Measurements from ENCODE around the gene TMEM132A.

Gene TMEM132A

DNA sequence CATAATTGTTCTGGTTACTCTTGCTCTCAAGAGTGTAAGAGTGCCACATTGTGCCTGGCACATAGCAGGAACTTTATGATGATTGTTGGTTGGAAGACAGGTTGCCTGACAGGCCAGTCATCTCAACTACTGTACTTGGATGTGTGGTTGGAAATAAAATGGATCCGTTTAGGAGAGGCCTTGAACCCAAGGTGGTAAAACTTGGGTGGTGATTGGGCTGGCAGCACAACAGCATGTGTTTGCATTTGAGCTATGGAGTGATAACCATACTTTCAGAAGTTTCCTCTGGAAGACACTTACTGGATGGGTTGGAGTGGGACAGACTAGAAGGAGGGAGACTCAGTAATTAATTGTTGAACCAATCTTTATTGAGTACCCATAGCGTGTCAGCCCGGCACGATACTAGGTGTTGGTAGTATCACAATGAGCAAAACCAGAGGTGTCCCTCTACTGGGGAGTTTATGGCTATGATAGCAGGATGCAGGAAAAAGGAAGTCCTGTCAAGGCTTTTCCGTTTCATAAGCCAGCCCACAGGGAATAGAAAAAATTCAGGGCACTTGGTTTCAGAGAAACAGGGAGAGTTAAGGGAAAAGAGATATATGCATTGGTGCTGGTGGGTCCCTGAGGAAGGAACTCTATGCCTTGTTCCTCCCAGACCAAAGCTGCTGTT is 13.4 kb upstream of the TMEM132A start:
- H3K9me3 Mint-ChIP-seq = peaks cover 17% of the 10 kb centered on the region
- H3K4me3 Mint-ChIP-seq = no peak overlapping the region
- intact Hi-C loops (cut with micrococcal nuclease) = loop anchor here (5.0 kb wide), 1 partner anchor 41 kb away; the partner anchor contains the start of gene SLC15A3
- no peaks in the 10 kb centered on the region for H3K27me3 Mint-ChIP-seq
- H3K27ac Mint-ChIP-seq = peak overlapping the region; percentile 91
- H3K36me3 Mint-ChIP-seq (ENCODE audit: low read depth) = peaks cover 29% of the 10 kb centered on the region
- H3K4me1 Mint-ChIP-seq (ENCODE audit: low read depth) = peaks cover 84% of the 10 kb centered on the region

DNA sequence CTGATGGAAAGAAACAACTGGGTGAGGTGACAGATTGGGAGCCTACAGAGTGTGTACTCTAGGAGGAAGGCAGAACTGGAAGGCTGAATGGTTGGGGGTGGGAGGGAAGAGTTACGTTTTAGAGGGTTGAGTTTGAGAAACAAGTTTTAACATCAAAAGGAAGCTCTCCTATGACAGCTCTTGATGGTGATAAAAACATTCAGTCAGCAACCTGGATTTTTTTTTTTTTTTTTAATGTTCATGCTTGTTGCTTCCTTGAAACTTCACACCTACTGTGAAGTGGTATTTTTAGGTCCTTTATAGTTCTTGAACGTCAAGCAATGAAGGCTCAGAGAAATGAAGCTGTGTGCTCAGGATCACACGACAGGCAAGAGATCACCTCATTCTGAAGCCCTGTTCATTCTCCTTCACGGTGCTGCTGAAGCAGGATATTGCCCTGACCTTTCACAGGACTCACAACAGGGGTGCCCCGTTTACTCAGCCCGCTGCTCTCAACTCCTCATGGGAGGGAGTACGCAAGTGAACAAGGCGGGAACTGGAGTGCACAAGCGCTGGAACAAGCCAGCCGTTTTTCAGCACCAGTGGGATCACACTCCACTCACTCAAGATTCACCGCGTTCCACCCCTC is 11.9 kb upstream of the TMEM132A start:
- peaks cover 24% of the 10 kb centered on the region for H3K36me3 Mint-ChIP-seq (ENCODE audit: low read depth)
- H3K27ac Mint-ChIP-seq = peak overlapping the region; percentile 91
- intact Hi-C loops (cut with micrococcal nuclease) = loop anchor here (5.0 kb wide), 1 partner anchor 40 kb away; the partner anchor contains the start of gene SLC15A3
- no peak overlapping the region for H3K4me3 Mint-ChIP-seq
- H3K4me1 Mint-ChIP-seq (ENCODE audit: low read depth) = peaks cover 89% of the 10 kb centered on the region
- peaks cover 17% of the 10 kb centered on the region for H3K9me3 Mint-ChIP-seq
- H3K27me3 Mint-ChIP-seq = no peaks in the 10 kb centered on the region

DNA sequence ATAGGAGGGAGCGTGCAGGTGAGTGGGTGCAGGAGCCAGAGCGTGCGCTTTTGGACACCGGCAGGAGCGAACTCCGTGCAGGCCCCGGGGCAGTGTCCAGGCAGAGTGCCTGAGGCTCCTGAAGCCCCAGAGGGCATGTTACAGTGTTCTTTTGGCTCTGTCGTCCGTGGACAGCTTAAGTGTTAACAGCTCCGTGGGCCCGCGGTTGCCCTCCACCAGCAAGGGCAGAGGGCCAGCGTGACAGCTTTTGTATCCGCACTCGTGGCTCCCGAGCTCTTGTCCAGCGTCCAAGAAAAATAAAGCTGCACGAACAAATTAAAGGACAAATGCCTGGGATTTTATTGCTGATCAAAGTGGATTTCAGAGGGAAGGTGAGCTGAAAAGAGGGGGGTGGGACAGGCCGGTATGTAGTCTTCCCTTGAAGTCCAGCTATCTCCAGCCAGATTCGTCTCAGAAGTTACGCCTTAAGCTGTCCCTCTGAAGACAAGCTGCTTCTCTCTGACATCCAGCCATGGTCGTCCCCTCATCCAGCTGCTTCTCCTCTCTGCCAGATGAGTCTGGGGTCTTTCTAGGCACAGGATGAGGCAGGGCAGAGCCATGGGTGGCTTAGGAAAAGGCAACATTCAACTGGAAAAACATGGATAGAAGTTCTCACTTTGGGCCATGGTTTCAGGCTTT is 11.3 kb upstream of the TMEM132A start:
- peaks cover 24% of the 10 kb centered on the region for H3K36me3 Mint-ChIP-seq (ENCODE audit: low read depth)
- peaks cover 83% of the 10 kb centered on the region for H3K4me1 Mint-ChIP-seq (ENCODE audit: low read depth)
- peak overlapping the region; percentile 95 for H3K27ac Mint-ChIP-seq
- H3K9me3 Mint-ChIP-seq = peaks cover 17% of the 10 kb centered on the region
- H3K4me3 Mint-ChIP-seq = no peak overlapping the region
- H3K27me3 Mint-ChIP-seq = no peaks in the 10 kb centered on the region
- intact Hi-C loops (cut with micrococcal nuclease) = loop anchor here (5.0 kb wide), 1 partner anchor 39 kb away; the partner anchor contains the start of gene SLC15A3

DNA sequence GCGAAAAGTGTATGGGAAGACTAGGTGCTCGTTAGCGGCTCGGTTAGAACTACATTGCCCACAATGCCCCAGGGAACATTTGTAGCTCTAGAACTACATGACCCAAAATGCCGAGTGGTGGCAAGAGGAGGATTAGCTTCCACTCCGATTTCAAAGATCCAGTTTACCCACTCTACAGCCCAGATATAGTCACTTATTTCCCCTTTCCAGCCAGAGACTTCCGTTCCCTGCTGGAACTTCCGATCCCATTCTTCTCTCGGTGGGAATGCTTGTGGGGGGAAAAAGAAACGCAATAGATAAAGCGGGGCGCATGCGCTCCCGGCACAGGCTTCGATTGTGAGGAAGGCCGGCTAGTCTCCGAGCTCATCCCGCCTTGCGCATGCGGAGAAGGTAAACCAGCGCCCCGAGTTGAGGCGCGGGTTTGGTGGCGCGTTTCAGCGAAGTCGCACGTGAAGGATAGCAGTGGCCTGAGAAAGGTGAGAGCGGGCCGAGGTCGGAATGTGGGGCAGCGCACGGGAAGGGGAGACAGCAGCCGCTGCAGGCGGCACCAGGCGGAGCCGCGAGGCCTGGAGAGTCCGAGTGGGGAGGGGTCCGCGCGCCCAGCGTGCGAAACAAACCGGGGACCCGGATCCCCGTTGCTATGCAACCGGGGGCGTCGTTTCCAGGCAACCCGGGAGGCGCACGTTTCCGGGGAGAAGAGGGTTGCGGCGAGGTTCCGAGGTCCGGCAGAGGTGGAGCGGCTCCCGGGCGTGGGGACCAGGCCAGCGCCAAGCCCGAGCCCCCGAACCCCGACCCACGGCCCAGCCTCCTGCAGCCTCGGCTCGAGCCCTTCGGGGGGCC is 10.2 kb upstream of the TMEM132A start, which contains the start of gene TMEM109:
Gene TMEM109 (plus strand): TSS at position 366 of the 840 bp plus-strand sequence. CDS start 5,536 bp downstream, outside the sequence.
- H3K27me3 Mint-ChIP-seq = no peaks in the 10 kb centered on the region
- peak within 1 kb of the TSS; percentile 95 for H3K27ac Mint-ChIP-seq
- H3K4me3 Mint-ChIP-seq = peak within 1 kb of the TSS; percentile 100
- peaks cover 83% of the 10 kb centered on the region for H3K4me1 Mint-ChIP-seq (ENCODE audit: low read depth)
- intact Hi-C loops (cut with micrococcal nuclease) = loop anchor here (5.0 kb wide), 1 partner anchor 38 kb away; the partner anchor contains the start of gene SLC15A3
- H3K36me3 Mint-ChIP-seq (ENCODE audit: low read depth) = peaks cover 18% of the 10 kb centered on the region
- peaks cover 8% of the 10 kb centered on the region for H3K9me3 Mint-ChIP-seq

DNA sequence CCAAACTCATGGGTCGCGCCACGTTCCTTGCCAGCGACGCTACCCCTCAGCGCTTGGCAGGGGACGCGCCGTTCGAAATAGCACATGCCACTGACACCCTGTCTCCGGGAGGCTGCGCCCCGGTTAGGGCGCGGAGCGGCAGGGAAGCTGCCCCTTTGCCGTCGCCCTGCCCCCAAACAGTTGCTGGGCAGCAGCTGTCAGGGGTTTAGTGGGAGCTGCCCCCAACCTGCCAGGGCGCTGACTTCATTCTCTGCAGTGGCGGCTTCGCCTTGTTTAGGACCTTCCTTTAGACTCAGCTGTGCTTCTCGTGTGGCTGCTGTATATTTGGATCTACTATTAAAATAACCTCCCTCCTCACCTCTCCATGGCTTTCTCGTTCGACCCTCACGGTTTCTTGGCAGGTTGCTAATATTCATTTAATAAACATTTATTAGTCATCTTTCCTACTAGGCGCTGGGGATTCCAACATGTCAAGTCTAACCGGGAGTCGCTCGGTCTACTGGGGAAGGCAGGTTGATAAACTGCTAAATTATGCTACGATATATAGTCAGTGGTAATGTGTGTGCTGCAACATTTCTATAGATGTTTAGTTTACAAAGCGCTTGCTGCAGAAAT is 9.5 kb upstream of the TMEM132A start:
- peaks cover 2% of the 10 kb centered on the region for H3K9me3 Mint-ChIP-seq
- peak overlapping the region; percentile 95 for H3K27ac Mint-ChIP-seq
- intact Hi-C loops (cut with micrococcal nuclease) = loop anchor here (5.0 kb wide), 1 partner anchor 38 kb away; the partner anchor contains the start of gene SLC15A3
- peaks cover 16% of the 10 kb centered on the region for H3K36me3 Mint-ChIP-seq (ENCODE audit: low read depth)
- peak overlapping the region; percentile 100 for H3K4me3 Mint-ChIP-seq
- peaks cover 82% of the 10 kb centered on the region for H3K4me1 Mint-ChIP-seq (ENCODE audit: low read depth)
- H3K27me3 Mint-ChIP-seq = no peaks in the 10 kb centered on the region

DNA sequence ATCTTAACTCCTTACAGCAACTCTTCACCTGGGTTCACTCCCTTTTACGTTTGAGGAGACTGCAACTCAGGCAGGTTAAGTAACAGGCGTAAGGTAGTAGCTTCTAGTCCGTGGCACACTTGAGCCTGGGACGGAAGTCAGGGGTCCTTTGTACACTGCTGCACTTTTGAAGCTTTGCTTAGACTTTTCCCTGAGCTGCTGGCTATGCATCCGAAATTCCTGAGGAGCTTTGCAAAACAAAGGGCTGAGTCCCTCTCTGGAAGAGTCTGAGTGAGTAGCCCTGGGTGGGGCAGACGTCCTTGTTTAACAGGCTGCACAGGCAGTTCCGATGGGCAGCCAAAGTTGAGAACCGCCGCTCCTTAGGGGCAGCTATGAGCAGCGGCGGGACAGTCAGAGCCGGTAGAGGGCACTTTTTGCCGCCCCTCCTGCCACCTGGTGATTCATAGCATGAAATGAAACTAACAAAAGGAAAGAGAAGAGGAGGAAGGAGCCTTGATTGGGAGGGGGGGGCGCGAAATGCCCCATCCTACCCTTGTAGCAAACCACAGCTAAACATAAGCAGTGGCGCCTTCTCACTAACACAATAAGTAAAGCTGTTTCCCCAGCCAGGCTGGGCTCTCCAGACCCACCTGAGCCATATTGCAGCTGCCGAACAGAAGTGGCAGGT is 8.9 kb upstream of the TMEM132A start:
- Mint-ChIP-seq H3K4me3 (peak overlapping the region; percentile 100), H3K4me1 (ENCODE audit: low read depth) (peaks cover 80% of the 10 kb centered on the region), H3K27me3 (no peaks in the 10 kb centered on the region), H3K9me3 (no peaks in the 10 kb centered on the region), H3K27ac (peak overlapping the region; percentile 95), H3K36me3 (ENCODE audit: low read depth) (peaks cover 23% of the 10 kb centered on the region)
- intact Hi-C loops (cut with micrococcal nuclease) = no loop called here

DNA sequence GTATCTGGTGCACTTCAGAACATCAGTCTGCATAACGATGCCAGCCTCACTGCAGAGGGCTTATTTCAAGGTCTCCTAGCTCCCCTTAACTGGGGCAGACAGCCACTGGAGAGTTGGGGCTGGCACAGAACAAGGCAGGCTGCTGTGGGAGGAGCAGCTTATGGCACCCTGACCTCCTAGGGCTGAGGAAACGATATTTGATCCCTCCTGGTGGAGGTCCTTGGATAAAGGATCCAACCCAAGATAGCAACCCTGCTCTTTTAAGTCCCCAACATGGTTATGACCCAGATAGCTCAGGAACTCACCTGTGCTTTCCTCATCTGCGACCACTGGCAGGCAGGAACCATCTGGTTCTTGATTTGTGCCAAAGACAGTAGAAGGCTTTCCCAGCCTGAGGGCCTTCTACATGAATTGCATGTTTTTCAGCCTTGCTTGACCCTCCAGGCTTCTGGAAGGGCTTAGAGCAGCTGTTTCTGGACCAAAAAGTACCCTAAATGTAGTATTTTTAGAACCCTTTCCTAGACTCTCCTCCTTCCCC is 7.5 kb upstream of the TMEM132A start:
- intact Hi-C loops (cut with micrococcal nuclease) = no loop called here
- H3K4me3 Mint-ChIP-seq = no peak overlapping the region
- peaks cover 67% of the 10 kb centered on the region for H3K4me1 Mint-ChIP-seq (ENCODE audit: low read depth)
- H3K36me3 Mint-ChIP-seq (ENCODE audit: low read depth) = peaks cover 36% of the 10 kb centered on the region
- H3K27ac Mint-ChIP-seq = no peak overlapping the region
- peaks cover 2% of the 10 kb centered on the region for H3K27me3 Mint-ChIP-seq
- no peaks in the 10 kb centered on the region for H3K9me3 Mint-ChIP-seq

DNA sequence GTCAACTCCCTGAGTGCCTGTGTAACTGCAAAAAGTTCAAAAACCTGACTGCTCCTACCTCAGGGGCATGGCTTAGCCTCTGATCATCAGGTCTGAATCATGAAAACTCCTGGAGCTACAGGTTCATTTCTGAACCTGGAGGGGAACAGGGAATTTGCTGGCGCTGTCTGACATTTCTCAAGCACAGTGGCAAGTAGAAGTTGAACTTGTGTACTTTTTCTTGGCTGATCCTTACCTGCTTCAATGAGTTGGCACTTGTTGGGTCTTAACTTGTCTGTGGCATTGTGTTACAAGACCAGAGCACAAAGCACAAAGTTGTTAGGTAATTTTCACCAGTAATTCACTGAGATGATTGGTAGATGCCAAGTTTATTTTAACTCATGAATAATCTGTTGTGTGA is 7.0 kb upstream of the TMEM132A start:
- H3K4me1 Mint-ChIP-seq (ENCODE audit: low read depth) = peaks cover 61% of the 10 kb centered on the region
- H3K9me3 Mint-ChIP-seq = no peaks in the 10 kb centered on the region
- no peak overlapping the region for H3K4me3 Mint-ChIP-seq
- peaks cover 4% of the 10 kb centered on the region for H3K27me3 Mint-ChIP-seq
- H3K27ac Mint-ChIP-seq = no peak overlapping the region
- H3K36me3 Mint-ChIP-seq (ENCODE audit: low read depth) = peaks cover 42% of the 10 kb centered on the region
- intact Hi-C loops (cut with micrococcal nuclease) = no loop called here

DNA sequence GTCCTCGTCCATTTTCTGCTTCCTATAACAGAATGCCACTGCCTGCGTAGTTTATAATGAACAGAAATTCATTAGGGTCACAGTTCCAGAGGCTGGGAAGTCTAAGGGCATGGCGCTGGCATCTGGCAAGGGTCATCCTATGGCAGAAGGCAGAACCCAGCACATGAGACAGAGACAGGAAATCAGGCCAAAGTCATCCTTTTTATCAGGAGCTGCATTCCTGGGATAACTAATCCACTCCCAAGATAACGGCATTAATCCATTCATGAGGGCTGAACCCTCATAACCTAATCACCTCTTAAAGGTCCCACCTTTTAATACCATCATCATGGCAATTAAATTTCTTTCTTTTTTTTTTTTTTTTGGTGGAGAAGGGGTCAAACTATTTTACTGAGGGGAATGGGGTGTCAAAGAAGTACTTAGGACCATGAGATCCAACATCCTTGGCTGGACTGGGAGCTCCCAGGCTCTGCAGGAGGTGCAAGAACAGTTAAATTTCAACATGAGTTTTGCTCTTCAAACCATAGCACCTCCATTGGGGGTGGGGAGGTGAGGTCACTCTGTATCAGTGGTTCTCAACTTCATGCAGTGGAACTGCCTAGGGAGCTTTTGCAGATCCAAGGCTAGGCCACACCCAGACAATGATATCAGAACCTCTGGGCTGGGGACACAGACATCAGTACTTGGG is 5.9 kb upstream of the TMEM132A start:
- Mint-ChIP-seq H3K27me3 (peaks cover 11% of the 10 kb centered on the region), H3K27ac (peak overlapping the region; percentile 39), H3K36me3 (ENCODE audit: low read depth) (peaks cover 53% of the 10 kb centered on the region), H3K4me3 (no peak overlapping the region), H3K9me3 (no peaks in the 10 kb centered on the region), H3K4me1 (ENCODE audit: low read depth) (peaks cover 53% of the 10 kb centered on the region)
- intact Hi-C loops (cut with micrococcal nuclease) = no loop called here

DNA sequence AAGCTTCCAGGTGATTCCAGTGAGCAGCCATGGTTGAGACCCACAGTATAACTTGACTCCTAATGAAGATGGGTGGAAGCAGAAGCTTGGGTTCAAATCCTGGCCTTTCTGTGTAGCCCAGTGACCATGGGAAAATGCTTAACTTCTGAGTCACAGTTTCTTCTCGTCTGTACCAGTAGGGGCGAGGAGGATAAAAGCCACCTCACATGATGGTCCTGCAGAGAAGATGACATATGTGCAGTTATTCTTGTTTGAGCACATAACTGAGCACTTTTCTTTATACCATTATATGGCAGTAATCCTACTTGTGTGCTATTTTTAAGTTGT is 5.4 kb upstream of the TMEM132A start:
- Mint-ChIP-seq H3K36me3 (ENCODE audit: low read depth) (peaks cover 52% of the 10 kb centered on the region), H3K9me3 (no peaks in the 10 kb centered on the region), H3K4me3 (no peak overlapping the region), H3K4me1 (ENCODE audit: low read depth) (peaks cover 49% of the 10 kb centered on the region), H3K27me3 (peaks cover 16% of the 10 kb centered on the region), H3K27ac (peak overlapping the region; percentile 39)
- intact Hi-C loops (cut with micrococcal nuclease) = no loop called here

DNA sequence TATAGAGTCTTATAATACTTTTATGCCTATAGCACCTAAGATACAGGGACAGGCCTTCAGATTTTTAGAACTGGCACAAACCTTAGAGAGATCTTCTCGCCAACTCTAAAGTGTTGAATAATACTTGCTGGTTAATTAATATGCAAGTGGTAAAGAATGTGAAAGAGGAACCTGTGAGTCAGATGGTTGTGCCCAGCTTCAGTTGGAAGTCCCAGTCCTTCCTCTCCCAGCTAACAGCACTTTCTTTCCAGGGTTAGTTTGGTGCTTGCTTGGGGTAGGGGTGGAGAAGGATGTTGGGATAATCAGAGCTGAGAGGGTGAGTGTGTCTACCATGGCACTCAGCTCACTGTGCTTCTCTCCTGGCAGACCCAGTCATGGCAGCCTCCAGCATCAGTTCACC is 4.9 kb upstream of the TMEM132A start:
- Mint-ChIP-seq H3K36me3 (ENCODE audit: low read depth) (peaks cover 48% of the 10 kb centered on the region), H3K9me3 (no peaks in the 10 kb centered on the region), H3K4me1 (ENCODE audit: low read depth) (peaks cover 49% of the 10 kb centered on the region), H3K27me3 (peaks cover 20% of the 10 kb centered on the region), H3K27ac (peak overlapping the region; percentile 39), H3K4me3 (peak overlapping the region; percentile 20)
- intact Hi-C loops (cut with micrococcal nuclease) = no loop called here

DNA sequence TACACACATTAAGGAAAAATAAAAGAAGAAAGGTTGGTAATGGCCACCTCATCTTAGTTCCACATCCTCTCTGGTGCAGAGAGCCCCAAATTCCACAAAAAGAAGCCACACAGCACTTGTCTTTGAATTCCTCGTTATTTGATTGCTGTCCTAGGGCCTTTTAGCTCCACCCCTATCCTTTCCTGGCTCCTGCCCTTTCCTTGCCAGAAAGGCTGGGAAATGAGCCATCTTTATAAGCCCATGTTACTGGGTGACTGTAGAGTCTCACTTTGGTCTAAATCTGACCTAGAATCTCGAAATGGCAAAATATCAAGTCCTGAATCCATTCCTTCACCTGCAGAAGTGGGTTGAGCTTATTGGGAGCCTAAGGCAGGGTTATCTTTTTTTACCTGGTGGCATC is 4.3 kb upstream of the TMEM132A start:
- H3K9me3 Mint-ChIP-seq = no peaks in the 10 kb centered on the region
- peaks cover 47% of the 10 kb centered on the region for H3K36me3 Mint-ChIP-seq (ENCODE audit: low read depth)
- H3K4me3 Mint-ChIP-seq = peak overlapping the region; percentile 13
- peaks cover 51% of the 10 kb centered on the region for H3K4me1 Mint-ChIP-seq (ENCODE audit: low read depth)
- peak overlapping the region; percentile 39 for H3K27ac Mint-ChIP-seq
- H3K27me3 Mint-ChIP-seq = peaks cover 24% of the 10 kb centered on the region
- intact Hi-C loops (cut with micrococcal nuclease) = no loop called here
